ENCODE measurements around the gene PSMD11.
"Not testable (repeated sequence)": the region's sequence is repeated elsewhere in the genome, so short reads cannot be mapped to it uniquely, and the experiment has no call there.

PSMD11 gene

DNA sequence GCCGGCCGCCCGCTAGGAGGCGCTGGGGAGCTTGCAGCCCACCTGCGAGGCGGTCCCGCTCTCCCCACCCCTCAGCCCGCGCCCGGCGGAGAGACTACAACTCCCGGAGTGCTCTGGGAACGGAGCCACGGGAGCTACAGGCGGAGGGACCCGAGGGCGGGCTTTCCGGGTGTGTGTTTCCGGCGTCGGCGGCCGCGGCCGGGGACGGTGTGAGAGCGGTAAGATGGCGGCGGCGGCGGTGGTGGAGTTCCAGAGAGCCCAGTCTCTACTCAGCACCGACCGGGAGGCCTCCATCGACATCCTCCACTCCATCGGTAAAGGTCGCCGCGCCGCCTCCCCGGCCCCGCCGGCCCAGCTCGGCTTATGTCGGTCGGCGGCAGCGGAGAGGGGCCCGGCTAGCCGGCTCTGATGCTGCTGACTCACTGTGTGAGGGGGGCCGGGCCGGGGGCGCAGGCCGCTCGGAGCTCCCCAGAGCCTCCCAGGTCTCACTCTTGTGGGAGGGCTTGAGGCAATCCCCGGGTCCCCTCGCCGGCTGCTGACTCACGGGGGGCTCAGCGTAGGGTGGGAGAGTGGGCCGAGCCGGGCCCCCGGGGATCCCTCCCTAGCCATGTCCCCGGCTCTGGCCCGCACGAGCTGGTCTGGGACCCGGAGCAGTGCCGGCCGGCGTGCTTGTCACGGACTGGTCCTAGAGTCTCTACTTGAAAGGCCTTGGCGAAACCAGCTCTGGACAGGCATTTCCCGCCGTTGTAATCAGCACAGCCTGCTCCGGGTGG is at the start of gene PSMD11:
Gene PSMD11, plus strand, starts transcription at position 210 of the 773 bp plus-strand sequence. Its CDS starts 14 bp downstream, at position 224.
- DNase-seq (ENCODE audit: low read depth in 2 of 2), result peak; percentile 93 to 94

DNA sequence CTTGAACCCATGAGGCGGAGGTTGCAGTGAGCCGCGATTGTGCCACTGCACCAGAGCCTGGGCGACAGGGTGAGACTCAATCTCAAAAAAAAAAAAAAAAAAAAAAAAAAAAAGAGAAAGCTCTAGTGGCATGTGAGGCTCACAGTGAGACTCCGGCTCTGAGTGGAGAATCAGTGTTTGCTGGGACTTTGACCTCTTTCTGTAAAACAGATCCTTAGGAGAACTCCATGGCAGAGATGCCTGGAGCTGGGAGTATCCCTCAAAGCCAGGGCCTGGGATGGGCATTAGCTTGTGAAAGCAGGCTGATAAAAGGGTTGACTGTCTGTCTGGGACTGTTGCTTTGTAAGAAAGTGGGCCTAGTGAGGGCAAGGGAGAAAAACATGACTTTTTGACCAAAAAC is 48.0 kb upstream of the PSMD11 start:
- no peak for DNase-seq (ENCODE audit: low read depth in 2 of 2)

DNA sequence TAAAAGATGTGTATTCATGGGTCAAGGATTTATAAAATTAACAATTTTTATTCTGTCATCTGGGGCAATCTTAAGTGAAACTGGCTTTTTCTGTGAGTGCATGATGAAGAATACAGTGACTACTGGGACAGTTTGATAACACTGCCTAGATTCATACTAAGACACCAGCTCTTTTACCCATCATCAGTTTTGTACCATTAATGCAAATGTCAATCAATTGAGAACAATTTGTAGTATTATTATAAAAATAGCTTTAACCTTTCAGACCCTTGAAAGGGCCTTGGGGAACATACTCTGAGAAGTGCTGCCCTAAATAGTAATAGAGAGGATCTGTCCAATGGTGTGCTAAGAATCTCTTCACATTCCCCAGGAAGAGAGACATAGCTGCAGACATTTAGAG is 45.4 kb upstream of the PSMD11 start:
- no peak for DNase-seq (ENCODE audit: low read depth in 2 of 2)

DNA sequence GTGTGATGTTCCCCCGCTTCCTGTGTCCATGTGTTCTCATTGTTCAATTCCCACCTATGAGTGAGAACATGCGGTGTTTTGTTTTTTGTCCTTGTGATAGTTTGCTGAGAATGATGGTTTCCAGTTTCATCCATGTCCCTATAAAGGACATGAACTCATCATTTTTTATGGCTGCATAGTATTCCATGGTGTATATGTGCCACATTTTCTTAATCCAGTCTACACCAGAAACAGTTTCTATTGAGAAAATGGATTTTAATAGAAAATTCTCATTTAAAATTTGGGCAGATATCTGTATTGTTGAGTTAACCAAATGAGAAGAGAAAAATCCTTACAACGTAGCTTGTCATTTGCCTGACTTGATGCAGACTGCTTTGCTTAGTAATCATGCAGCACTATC is 34.2 kb upstream of the PSMD11 start:
- not testable (repeated sequence) for DNase-seq (ENCODE audit: low read depth in 2 of 2)

DNA sequence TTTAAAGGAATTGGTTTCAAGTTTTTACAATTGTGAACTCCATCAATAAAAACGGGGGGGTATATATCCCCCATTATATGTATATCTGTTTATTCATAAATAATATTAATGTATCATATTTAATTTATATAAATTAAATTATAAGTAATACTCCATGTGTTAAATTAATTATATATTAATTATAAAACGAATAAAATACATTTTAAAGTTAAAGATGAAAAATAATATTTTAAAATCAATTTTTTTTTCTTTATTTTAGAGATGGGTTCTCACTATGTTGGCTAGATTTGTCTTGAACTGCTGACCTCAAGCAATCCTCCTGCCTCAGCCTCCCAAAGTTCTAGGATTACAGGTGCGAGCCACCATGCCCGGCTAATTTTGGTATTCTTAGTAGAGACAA is 17.4 kb upstream of the PSMD11 start:
- DNase-seq (ENCODE audit: low read depth in 2 of 2), result no peak

DNA sequence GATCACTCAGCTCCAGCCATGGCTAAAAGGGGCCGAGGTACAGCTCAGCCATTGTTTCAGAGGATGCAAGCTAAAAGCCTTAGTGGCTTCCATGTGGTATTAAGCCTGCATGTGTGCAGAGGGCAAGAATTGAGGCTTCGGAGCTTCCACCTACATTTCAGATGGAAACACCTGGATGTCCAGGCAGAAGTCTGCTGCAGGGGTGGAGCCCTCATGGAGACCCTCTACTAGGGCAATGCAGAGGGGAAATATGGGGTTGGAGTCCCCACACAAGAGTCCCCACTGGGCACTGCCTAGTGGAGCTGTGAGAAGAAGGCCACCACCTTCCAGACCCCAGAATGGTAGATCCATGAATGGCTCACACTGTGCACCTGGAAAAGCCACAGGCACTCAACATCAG is 14.7 kb upstream of the PSMD11 start:
- no peak for DNase-seq (ENCODE audit: low read depth in 2 of 2)

DNA sequence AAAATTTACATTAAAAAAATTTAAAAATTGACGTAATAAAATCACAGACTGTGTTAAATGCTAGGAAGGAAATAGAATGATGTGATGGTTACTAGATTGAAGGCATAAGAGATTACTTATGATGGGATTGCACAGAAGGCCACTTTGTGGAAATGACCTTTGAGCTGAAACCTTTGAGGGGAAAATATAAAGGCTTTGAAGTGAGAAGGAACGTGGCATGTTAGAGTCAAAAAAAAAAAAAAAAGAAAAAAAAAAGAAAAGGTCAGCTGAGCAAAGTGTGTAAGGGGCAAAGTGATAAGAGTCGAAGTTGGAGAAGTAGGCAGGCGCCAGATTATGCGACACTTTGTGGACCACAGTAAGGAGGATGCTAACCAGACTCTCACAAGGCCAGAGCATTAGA is 3.6 kb upstream of the PSMD11 start:
- no peak for DNase-seq (ENCODE audit: low read depth in 2 of 2)

DNA sequence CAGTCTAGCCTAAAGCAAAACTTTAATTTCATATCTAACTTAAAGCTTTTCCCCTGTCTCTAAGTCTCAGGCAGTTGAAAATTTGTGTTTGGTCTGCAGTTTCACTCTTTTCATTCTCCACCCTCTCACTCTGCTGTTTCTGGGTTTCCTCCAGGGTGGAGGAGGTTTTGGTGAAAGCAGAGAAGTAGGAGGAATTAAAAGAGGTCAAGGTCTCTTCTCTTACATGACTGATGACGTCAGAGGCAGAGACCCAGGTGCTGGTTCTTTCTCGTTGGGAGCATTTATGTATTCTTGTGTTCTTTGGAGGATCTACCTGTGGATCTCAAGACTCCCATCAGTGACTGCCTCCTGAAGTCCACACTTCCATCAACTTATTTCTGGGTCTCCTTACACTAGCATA is 2.4 kb upstream of the PSMD11 start:
- DNase-seq (ENCODE audit: low read depth in 2 of 2), result no peak

DNA sequence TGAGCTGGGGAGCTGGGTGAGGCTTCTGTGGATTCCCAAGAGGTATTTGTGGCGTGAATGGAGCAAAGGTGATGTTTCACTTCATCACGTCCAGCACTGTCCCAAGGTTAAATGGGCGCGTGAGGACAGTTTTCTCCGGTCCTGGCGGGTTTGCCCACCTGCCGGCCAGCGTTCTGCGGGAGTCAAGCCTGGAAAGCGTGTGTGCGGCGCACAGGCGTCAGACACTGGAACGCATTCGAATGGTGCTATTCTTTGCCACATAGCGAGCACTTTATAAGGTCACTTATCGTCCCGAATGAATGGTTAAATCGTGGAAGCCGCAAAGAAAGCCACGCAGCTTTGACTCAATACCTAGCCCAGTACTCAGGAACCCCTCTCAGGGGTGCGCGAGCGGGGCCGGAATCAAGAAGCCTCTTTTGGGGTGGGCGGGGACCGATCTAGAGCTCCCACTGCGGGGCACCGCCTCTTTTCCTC is 446 bp upstream of the PSMD11 start:
- DNase-seq (ENCODE audit: low read depth in 2 of 2), result no peak

DNA sequence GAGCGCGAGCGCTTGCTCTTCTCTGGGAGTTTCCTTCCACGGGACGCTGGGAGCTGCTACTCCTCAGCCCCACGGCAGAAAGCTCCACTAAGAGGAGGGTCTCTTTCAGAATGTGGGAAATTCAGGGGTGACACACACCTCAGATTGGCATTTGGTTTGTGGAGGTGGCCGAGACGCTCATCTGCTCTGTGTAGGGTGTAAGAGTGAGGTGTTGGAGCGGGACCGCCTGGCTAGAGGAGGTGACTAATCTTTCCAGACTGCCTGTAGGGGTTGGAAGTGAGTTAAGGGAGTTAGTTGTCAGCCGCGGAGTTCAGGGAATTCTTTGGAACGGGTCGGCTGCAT is 735 bp downstream of the PSMD11 start:
- DNase-seq (ENCODE audit: low read depth in 2 of 2), result no peak

DNA sequence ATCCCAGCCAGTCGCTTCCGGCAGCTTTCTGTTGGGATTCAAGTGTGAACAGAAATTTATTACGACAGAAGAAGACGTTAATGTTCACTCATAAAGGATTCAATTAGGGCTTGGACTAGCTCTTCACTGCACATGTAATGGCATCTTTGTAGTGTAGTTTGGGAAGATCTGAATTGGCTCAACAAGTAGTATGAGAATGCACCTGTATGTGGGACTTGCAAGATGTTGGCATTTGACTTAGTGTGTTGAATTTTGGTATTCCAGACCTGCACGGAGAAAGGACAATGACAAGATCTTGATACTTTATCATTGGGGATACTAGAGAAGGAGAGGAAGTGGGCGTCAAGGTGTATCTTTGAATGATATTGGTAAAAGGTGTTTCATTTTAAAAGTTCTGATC is 1.2 kb downstream of the PSMD11 start:
- DNase-seq (ENCODE audit: low read depth in 2 of 2), result no peak

DNA sequence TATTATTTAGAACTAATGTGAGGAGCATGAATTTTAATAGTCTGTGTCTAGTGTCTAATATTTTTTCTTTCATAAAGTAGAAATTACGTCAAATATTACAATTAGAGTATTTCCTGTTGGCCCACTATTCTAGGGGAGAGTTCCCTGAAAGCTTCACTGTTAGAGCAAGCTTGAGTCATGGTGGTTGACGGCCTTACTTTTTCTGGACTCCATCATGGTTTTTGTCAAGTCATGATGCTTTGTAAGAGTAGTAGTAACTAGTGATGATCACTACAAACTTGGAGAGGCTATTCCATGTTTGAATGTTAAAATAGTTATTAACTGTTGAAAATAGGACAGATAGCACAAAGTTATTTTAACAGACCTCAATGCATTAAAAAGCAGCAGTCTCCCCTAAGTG is 1.7 kb downstream of the PSMD11 start:
- no peak for DNase-seq (ENCODE audit: low read depth in 2 of 2)

DNA sequence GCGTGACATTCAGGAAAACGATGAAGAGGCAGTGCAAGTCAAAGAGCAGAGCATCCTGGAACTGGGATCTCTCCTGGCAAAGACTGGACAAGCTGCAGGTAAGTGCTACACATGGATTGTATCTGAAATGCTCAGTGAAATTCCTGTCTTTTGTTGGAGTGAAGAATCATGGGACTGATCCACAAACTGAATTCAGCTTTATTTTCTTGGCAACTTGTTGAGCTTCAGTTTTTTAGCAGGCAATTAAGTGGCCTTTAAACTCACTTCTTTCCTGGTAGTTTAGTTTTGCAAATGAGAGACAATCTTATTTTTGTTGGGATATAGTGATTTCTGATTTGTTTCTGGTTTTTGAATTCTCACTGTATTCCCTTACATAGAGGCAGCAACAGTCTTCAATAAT is 2.6 kb downstream of the PSMD11 start:
- DNase-seq (ENCODE audit: low read depth in 2 of 2), result no peak

DNA sequence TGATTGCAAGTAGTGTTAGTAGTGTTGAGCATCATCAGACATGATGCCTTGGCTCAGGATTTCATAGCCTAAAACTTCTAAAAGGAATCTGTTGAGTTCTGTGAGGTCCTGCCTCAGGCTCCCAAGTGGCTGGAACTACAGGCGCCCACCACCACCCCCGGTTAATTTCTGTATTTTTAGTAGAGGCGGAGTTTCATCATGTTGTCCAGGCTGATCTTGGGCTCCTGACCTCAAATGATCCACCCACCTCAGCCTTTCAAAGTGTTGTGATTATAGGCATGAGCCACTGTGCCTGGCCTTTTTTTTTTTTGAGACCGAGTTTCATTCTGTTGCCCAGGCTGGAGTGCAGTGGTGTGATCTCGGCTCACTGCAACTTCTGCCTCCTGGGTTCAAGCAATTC is 5.7 kb downstream of the PSMD11 start:
- no peak for DNase-seq (ENCODE audit: low read depth in 2 of 2)

DNA sequence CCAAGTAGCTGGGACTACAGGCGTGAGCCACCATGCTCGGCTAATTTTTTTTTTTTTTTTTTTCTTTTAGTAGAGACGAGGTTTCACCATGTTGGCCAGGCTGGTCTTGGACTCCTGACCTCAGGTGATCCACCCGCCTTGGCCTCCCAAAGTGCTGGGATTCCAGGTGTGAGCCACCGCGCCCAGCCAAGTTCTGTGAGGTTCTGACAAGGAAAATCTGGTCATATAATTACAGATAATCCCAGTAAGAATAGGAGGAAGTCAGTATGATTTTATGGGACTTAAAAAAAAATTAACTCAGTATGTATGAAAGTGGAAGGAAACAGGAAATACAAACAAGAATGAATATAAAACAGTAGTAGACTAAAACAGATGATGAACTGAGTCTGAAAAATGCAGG is 6.1 kb downstream of the PSMD11 start:
- not testable (repeated sequence) for DNase-seq (ENCODE audit: low read depth in 2 of 2)

DNA sequence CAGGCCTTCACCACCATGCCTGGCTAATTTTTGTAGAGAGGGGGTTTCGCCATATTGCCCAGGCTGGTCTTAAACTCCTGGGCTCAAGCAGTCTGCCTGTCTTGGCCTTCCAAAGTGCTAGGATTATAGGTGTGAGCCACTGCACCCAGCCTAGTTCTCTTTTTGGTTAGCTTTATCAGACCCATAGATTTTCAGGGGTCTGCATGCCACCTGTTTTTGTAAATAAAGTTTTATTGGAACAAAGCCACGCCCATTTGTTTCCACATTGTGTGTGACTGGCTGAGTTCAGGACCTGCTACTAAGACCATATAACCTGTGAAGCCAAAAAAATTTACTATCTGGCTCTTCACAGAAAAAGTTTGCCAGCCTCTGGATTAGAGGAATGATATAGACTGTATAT is 7.6 kb downstream of the PSMD11 start:
- no peak for DNase-seq (ENCODE audit: low read depth in 2 of 2)

DNA sequence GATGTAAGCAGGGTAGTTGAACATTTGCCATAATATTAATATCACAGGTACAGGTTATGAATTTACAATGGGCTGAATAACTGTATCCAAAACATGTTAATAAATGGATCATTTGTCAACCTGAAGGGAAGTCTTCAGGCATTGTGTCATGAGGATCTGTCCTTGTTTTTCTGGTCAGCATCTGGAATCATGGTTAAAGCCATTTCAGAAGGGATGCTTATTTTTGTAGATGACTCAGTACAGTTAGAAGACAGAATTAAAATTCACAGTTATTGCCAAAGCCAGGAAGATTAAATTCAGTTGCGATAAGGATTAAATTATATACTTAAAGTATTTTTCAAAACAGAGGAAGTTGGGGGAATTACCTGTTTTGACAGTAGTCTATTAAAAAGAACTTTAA is 8.0 kb downstream of the PSMD11 start:
- no peak for DNase-seq (ENCODE audit: low read depth in 2 of 2)

DNA sequence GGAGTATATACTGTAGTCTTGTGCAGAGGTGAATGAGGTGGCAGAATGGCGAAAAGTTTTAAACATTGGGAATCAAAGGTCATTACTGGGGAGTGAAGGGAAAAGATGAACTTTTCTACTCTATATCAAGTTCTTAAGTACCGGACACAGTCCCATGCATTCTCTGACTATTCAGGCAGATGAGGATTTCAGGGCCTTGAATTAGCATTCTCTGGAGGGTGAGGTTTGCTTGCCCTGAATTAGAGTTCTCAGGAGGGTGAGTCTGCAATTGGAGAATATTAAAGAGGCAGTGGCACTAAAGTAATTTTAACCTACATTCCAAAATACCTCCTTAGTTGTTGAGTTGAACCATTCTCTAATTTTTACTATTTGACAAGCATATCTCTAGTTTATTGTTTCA is 9.1 kb downstream of the PSMD11 start:
- no peak for DNase-seq (ENCODE audit: low read depth in 2 of 2)

DNA sequence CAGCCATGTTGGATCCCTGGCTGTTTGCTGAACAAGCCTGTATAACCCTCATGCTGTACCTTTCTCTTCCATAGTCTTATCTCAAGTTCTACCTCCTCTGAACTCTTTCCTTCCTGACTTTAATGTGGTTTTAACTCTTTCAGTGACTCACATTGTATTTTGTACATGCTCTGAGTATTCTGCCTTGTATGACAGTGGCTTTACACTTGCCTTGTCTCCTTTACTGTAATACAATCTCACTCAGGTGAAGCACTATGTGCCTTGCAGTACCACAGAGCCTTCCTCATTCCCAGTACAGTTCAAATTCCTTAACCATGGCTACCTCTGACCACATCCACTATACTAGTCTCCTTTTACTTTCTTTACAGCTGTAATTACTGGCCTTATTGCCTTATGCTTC is 14.1 kb downstream of the PSMD11 start:
- no peak for DNase-seq (ENCODE audit: low read depth in 2 of 2)

DNA sequence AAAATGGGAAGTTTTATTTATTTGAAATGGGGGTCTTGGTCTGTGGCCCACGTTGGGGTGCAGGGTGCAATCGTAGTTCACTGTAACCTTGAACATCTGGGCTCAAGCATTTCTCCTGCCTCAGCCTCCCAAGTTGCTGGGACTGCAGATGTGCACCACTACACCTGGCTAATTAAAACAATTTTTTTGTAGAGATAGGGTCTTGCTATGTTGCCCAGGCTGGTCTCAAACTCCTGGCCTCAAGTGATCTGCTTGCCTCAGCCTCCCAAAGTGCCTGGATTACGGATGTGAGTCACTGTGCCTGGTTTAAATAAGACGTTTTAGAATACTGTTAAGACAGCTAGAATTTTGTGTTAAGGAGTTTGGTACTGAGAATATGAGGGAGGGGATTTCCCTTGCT is 15.7 kb downstream of the PSMD11 start:
- no peak for DNase-seq (ENCODE audit: low read depth in 2 of 2)

DNA sequence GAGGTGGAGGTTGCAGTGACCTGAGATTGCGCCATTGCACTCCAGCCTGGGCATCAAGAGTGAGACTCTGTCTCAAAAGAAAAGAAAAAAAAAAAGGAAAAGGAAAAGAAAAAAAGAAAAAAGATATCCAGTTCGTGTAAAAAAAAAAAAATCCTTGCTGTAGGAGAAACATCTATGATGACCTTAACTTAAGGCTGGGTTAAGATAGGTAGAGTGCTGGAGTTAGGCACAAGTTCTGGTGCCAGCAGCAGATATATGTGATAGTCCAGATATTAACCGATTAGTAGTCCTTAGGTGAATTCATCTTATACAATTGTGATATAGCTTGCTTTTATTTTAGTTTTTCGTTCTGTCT is 17.2 kb downstream of the PSMD11 start:
- DNase-seq (ENCODE audit: low read depth in 2 of 2), result no peak

DNA sequence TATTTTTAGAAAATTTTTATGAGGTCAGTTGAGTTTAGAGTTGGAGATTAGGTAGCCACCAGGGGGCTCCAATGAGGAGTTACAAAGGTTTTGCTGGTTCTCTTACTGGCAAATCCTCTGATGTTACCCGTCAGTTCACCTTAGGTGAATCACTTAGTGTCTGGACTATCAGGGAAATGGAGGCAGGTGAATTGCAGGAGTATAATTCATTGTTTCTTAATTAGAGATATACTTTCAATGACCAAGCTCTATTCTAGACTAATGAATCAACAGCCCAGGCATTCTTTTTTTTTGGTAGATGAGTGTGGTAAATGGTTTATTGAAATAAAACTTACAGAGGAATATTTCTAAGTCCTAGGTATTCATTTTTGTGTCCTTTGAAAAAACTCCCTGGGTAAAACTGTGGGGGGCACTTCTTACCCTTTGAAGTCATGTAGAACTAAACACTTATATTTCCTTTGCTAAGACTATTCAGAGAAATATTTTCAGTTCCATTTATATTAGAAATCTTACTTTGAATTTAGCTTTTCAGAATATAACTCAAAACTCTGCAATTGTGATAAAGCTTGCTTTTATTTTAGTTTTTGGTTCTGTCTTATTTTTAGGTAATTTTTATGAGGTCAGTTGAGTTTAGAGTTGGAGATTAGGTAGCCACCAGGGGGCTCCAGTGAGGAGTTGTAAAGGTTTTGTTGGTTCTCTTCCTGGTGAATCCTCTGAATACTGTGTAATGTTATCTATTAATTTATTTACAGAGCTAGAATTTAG is 17.7 kb downstream of the PSMD11 start:
- no peak for DNase-seq (ENCODE audit: low read depth in 2 of 2)

DNA sequence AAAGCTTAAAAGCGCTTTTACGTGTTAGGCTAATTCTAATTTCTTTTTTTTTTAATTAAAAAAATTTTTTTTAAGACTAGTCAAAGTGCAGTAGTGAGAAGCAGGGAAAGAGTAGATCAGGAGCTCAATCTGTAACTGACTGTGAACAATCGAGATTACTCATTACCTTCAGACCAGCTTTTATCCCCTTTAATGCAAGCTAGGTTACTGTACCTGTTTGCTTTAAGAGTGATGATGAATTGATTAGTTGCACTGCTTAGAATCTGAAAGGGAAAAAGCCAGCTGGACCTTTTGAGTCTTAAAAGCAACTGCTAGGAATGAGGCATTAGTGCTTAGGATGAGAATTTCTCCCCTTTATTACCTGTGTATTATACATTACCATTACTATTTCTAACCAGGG is 19.0 kb downstream of the PSMD11 start:
- DNase-seq (ENCODE audit: low read depth in 2 of 2), result no peak

DNA sequence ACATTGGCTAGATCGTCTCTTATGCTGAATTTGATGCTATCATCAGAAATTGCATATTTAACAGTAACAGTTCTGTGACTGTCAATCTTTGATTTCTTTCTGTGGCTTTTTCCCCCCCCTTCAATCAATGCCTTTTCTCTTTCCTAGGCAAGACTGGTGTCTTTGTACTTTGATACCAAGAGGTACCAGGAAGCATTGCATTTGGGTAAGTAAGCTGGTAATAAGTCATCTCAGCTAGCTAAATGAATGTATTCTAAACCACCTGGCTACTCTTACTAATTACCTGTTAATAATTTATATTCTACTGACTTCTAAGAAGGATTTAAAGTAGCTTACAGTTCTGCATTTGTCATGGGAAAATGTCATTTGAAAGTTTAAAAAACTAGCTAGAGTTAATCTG is 20.1 kb downstream of the PSMD11 start:
- no peak for DNase-seq (ENCODE audit: low read depth in 2 of 2)
